Fibroblast of pulmonary artery (primary cell): ENCODE data around the gene FOXN1.

Source experiments
- DNase-seq: peaks from one replicate; pipeline ENCODE4 v3.0.0-alpha.2; 2010; ENCODE audit warnings: low read depth
- H3K4me3 ChIP-seq: replicated peaks from 2 replicates; pipeline ENCODE4 v1.5.1; 2011; ENCODE audit warnings: low read depth, mild to moderate bottlenecking, control low read depth, low read length, moderate library complexity
- TF ChIP-seq, protein P1 (sequence below): IDR thresholded peaks from 2 replicates; pipeline ENCODE4 v1.5.1; 2011; ENCODE audit warnings: mild to moderate bottlenecking, control low read depth, low read length, inconsistent platforms; ENCODE audit errors: missing control alignments

FOXN1 gene

DNA sequence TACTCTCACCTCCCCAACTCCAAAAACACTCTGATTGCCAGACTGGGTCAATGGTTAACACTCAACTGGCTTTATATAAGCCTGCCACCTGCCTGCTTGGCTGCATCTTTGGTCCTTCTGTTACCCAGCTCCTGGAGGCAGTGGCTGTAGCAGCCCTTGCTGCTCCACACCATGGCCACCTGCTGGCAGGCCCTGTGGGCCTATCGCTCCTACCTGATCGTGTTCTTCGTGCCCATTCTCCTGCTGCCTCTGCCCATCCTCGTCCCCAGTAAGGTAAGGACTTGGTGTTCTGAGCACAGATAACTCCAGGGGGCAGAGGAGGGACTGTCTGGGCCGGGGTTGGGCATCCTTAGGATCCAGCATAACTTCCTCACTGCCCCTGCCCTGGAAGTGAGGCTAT, 32.6 kb upstream of the FOXN1 start, which contains the start of gene SLC13A2:
Gene SLC13A2, plus strand, starts transcription at position 103 of the 400 bp plus-strand sequence. Its CDS starts 69 bp downstream, at position 172.
- H3K4me3 ChIP-seq, result no peak within 1 kb of the TSS
- TF ChIP-seq, protein P1, sequence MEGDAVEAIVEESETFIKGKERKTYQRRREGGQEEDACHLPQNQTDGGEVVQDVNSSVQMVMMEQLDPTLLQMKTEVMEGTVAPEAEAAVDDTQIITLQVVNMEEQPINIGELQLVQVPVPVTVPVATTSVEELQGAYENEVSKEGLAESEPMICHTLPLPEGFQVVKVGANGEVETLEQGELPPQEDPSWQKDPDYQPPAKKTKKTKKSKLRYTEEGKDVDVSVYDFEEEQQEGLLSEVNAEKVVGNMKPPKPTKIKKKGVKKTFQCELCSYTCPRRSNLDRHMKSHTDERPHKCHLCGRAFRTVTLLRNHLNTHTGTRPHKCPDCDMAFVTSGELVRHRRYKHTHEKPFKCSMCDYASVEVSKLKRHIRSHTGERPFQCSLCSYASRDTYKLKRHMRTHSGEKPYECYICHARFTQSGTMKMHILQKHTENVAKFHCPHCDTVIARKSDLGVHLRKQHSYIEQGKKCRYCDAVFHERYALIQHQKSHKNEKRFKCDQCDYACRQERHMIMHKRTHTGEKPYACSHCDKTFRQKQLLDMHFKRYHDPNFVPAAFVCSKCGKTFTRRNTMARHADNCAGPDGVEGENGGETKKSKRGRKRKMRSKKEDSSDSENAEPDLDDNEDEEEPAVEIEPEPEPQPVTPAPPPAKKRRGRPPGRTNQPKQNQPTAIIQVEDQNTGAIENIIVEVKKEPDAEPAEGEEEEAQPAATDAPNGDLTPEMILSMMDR, result no peak
- DNase-seq, result no peak

GRCh38 chr17:28474111-28474531, 32.0 kb upstream of the FOXN1 start:
- DNase-seq, result no peak
- H3K4me3 ChIP-seq, result no peak overlapping the region
- TF ChIP-seq, protein P1, result no peak

GRCh38 chr17:28475151-28475900, 30.8 kb upstream of the FOXN1 start:
- TF ChIP-seq, protein P1, result no peak
- no peak overlapping the region for H3K4me3 ChIP-seq

GRCh38 chr17:28476076-28476865, 29.9 kb upstream of the FOXN1 start:
- DNase-seq, result no peak
- TF ChIP-seq, protein P1, result no peak
- no peak overlapping the region for H3K4me3 ChIP-seq

More at GRCh38 chr17:28475151-28475900, 30.8 kb upstream of the FOXN1 start:
- DNase-seq, result no peak

- H3K4me3 ChIP-seq, result no peak overlapping the region
- TF ChIP-seq, protein P1, result no peak
- DNase-seq, result no peak
Observed at GRCh38 chr17:28477928-28478327, 28.2 kb upstream of the FOXN1 start.

- TF ChIP-seq, protein P1, result no peak
- DNase-seq, result no peak
Observed at GRCh38 chr17:28478712-28479615, 27.2 kb upstream of the FOXN1 start.

More at GRCh38 chr17:28478712-28479615, 27.2 kb upstream of the FOXN1 start:
- H3K4me3 ChIP-seq, result no peak overlapping the region
